ENCODE data around the gene STK32C.
"Not testable (repeated sequence)": the region's sequence is repeated elsewhere in the genome, so short reads cannot be mapped to it uniquely, and the experiment has no call there.

STK32C gene

DNA sequence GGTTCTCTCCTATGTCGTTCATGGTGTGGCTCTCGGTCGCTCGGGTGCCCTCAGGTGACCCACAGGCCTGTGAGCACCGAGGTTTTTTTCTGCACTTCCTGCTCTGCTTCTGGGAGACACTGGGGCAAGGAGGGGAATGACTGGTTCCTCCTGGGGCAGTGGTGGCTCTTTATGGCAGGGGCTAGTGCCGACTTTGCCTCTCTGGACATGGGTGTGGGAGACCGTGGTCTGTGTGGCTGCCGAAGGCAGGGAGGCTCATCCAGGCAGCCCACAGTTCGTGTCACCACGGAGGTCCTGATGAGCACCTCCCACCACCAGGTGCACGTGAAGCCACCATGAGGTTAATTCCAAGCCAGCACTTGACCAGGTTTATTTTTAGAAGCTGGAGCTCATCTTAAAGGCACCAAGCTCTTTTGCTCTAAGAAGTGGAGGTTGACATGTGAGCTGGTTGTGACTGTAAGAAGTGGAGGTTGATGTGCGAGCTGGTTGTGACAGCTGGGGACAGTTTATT is 145.7 kb downstream of the STK32C start:
- no peak for DNase-seq (ENCODE audit: low read depth)
- no peak overlapping the region for H3K4me3 ChIP-seq (ENCODE audit: low read depth, low read length)
- TF ChIP-seq, protein P1, sequence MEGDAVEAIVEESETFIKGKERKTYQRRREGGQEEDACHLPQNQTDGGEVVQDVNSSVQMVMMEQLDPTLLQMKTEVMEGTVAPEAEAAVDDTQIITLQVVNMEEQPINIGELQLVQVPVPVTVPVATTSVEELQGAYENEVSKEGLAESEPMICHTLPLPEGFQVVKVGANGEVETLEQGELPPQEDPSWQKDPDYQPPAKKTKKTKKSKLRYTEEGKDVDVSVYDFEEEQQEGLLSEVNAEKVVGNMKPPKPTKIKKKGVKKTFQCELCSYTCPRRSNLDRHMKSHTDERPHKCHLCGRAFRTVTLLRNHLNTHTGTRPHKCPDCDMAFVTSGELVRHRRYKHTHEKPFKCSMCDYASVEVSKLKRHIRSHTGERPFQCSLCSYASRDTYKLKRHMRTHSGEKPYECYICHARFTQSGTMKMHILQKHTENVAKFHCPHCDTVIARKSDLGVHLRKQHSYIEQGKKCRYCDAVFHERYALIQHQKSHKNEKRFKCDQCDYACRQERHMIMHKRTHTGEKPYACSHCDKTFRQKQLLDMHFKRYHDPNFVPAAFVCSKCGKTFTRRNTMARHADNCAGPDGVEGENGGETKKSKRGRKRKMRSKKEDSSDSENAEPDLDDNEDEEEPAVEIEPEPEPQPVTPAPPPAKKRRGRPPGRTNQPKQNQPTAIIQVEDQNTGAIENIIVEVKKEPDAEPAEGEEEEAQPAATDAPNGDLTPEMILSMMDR (conservative IDR thresholded peaks at IDR 0.05; ENCODE audit: low read depth, low read length), result no peak

DNA sequence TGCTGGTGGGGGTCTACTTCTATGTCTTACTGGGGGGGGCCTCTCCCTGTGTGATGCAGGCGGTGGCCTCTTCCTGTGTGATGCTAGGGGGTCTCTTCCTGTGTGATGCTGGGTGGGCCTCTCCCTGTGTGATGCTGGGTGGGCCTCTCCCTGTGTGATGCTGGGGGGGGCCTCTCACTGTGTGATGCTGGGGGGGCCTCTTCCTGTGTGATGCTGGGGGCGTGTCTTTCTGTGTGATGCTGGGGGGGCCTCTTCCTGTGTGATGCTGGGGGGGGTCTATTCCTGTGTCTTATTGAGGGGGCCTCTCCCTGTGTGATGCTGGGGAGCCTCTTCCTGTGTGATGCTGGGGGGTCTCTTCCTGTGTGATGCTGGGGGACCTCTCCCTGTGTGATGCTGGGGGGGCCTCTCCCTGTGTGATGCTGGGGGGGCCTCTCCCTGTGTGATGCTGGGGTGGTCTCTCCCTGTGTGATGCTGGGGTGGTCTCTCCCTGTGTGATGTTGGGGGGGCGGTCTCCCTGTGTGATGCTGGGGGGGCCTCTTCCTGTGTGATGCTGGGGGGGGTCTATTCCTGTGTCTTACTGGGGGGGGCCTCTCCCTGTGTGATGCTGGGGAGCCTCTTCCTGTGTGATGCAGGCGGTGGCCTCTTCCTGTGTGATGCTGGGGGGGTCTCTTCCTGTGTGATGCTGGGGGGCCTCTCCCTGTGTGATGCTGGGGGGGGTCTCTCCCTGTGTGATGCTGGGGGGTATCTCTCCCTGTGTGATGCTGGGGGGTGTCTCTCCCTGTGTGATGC is 146.7 kb downstream of the STK32C start:
- DNase-seq (ENCODE audit: low read depth); H3K4me3 ChIP-seq (ENCODE audit: low read depth, low read length): not testable (repeated sequence)

DNA sequence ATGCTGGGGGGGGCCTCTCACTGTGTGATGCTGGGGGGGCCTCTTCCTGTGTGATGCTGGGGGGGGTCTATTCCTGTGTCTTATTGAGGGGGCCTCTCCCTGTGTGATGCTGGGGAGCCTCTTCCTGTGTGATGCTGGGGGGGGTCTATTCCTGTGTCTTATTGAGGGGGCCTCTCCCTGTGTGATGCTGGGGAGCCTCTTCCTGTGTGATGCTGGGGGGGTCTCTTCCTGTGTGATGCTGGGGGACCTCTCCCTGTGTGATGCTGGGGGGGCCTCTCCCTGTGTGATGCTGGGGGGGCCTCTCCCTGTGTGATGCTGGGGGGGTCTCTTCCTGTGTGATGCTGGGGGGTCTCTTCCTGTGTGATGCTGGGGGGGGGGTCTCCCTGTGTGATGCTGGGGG is 147.5 kb downstream of the STK32C start:
- not testable (repeated sequence) for DNase-seq (ENCODE audit: low read depth); H3K4me3 ChIP-seq (ENCODE audit: low read depth, low read length)

DNA sequence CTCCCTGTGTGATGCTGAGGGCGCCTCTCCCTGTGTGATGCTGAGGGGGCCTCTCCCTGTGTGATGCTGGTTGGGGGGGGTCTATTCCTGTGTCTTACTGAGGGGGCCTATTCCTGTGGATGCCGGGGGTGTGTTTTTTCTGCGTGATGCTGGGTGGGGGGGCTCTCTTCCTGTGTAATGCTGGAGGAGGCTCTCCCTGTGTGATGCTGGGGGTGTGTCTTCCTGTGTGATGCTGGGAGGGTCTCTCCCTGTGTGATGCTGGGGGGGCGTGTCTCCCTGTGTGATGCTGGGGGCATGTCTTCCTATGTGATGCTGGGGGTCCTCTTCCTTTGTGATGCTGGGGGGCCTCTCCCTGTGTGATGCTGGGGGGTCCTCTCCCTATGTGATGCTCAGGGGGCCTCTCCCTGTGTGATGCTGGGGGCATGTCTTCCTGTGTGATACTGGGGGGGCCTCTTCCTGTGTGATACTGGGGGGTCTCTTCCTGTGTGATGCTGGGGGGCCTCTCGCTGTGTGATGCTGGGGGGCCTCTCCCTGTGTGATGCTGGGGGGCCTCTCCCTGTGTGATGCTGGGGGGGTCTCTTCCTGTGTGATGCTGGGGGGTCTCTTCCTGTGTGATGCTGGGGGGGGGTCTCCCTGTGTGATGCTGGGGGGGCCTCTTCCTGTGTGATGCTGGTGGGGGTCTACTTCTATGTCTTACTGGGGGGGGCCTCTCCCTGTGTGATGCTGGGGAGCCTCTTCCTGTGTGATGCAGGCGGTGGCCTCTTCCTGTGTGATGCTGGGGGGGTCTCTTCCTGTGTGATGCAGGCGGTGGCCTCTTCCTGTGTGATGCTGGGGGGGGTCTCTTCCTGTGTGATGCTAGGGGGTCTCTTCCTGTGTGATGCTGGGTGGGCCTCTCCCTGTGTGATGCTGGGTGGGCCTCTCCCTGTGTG is 148.2 kb downstream of the STK32C start:
- not testable (repeated sequence) for H3K4me3 ChIP-seq (ENCODE audit: low read depth, low read length); DNase-seq (ENCODE audit: low read depth)

DNA sequence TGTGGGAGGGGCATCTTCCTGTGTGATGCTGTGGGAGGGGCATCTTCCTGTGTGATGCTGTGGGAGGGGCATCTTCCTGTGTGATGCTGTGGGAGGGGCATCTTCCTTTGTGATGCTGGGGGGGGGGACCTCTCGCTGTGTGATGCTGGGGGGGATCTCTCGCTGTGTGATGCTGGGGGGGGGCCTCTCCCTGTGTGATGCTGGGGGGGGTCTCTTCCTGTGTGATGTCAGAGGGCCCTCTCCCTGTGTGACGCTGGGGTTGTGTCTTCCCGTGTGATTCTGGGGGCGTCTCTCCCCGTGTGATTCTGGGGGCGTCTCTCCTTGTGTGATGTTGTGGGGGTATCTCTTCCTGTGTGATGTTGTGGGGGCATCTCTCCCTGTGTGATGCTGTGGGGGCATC is 148.9 kb downstream of the STK32C start:
- no peak for DNase-seq (ENCODE audit: low read depth)
- TF ChIP-seq, protein P1 (conservative IDR thresholded peaks at IDR 0.05; ENCODE audit: low read depth, low read length), result no peak

DNA sequence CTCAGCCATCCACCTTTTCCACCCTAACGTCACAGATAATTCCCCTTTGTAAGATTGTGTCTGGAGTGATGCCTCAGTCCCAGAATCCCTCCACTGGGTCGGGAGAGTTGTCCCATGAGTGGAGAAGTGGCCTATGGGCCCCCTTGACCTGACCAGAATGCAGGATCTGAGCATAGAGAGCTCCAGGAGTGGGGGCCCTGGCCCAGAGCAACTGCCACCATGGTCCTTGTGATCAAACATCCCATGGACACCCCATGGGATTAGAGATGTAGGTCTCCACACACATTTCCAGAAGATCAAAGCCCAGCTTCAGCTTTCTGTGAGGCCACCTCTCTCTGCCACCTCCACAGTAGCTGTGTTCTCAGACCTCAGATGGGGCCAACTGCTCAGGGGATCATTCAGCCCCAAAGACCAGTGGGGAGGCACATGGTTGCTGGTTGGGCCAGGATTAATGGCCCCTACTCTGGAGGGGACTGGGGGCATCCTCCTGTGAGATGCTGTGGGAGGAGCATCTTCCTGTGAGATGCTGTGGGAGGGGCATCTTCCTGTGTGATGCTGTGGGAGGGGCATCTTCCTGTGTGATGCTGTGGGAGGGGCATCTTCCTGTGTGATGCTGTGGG is 149.5 kb downstream of the STK32C start:
- DNase-seq (ENCODE audit: low read depth), result no peak
- TF ChIP-seq, protein P1 (conservative IDR thresholded peaks at IDR 0.05; ENCODE audit: low read depth, low read length), result no peak

More for the DNA sequence above, 148.9 kb downstream of the STK32C start:
- no peak overlapping the region for H3K4me3 ChIP-seq (ENCODE audit: low read depth, low read length)

More for the DNA sequence above, 149.5 kb downstream of the STK32C start:
- H3K4me3 ChIP-seq (ENCODE audit: low read depth, low read length), result no peak overlapping the region

Measured in choroid plexus epithelial cell (primary cell).